Central memory CD8-positive, alpha-beta T cell (primary cell): Measurements from ENCODE around the gene ADCY9.

ENCODE experiments used
- ATAC-seq: fragments of 150-1000 bp; cut with Tn5 transposase; replicated peaks from 2 replicates; pipeline ENCODE4 v1.10.0; 2022; ENCODE audit warnings: mild to moderate bottlenecking, moderate FRiP score, moderate number of reproducible peaks; ENCODE audit not compliant: poor library complexity, severe bottlenecking; ENCODE audit errors: extremely low read depth
- DNase-seq, 2 donors: peaks; one replicate each; pipeline ENCODE4 v3.0.0; 2021; ENCODE audit warnings: low spot score in 2 of 2
- H3K27ac Mint-ChIP-seq: one replicate; pipeline ENCODE4 v1.8.0; 2022; ENCODE audit warnings: low read depth, mild to moderate bottlenecking, moderate library complexity, mixed read lengths
- H3K27me3 Mint-ChIP-seq: one replicate; pipeline ENCODE4 v1.8.0; 2022; ENCODE audit warnings: mixed read lengths
- H3K36me3 Mint-ChIP-seq: one replicate; pipeline ENCODE4 v1.8.0; 2022; ENCODE audit warnings: mild to moderate bottlenecking, moderate library complexity, mixed read lengths; ENCODE audit not compliant: insufficient read depth
- H3K4me1 Mint-ChIP-seq: one replicate; pipeline ENCODE4 v1.8.0; 2022; ENCODE audit warnings: mixed read lengths
- H3K4me3 Mint-ChIP-seq: one replicate; pipeline ENCODE4 v1.8.0; 2022; ENCODE audit warnings: mild to moderate bottlenecking, moderate library complexity, mixed read lengths
- H3K9me3 Mint-ChIP-seq: one replicate; pipeline ENCODE4 v1.8.0; 2022; ENCODE audit warnings: mixed read lengths

Gene ADCY9

GRCh38 chr16:4115209-4115948, 863 bp downstream of the ADCY9 start:
- DNase-seq (peak; percentile 23 to 25), ATAC-seq (peak; percentile 52)
- Mint-ChIP-seq H3K27me3 (no peaks in the 10 kb centered on the region), H3K4me1 (peaks cover 50% of the 10 kb centered on the region), H3K9me3 (no peaks in the 10 kb centered on the region), H3K36me3 (peaks cover 19% of the 10 kb centered on the region), H3K27ac (no peak overlapping the region), H3K4me3 (peak overlapping the region; percentile 77)

GRCh38 chr16:4114257-4115208, 1.7 kb downstream of the ADCY9 start:
- no peak for DNase-seq
- Mint-ChIP-seq H3K27ac (peak overlapping the region; percentile 10), H3K4me1 (peaks cover 56% of the 10 kb centered on the region), H3K27me3 (no peaks in the 10 kb centered on the region), H3K4me3 (peak overlapping the region; percentile 77), H3K9me3 (no peaks in the 10 kb centered on the region), H3K36me3 (peaks cover 19% of the 10 kb centered on the region)
- no peak for ATAC-seq

GRCh38 chr16:4113358-4114256, 2.6 kb downstream of the ADCY9 start:
- peak overlapping the region; percentile 77 for H3K4me3 Mint-ChIP-seq
- H3K27me3 Mint-ChIP-seq, result no peaks in the 10 kb centered on the region
- no peaks in the 10 kb centered on the region for H3K9me3 Mint-ChIP-seq
- no peak for ATAC-seq
- no peak for DNase-seq
- peaks cover 21% of the 10 kb centered on the region for H3K36me3 Mint-ChIP-seq
- peak overlapping the region; percentile 10 for H3K27ac Mint-ChIP-seq
- peaks cover 65% of the 10 kb centered on the region for H3K4me1 Mint-ChIP-seq

GRCh38 chr16:4111748-4112696, 4.2 kb downstream of the ADCY9 start:
- Mint-ChIP-seq H3K36me3 (peaks cover 21% of the 10 kb centered on the region), H3K9me3 (no peaks in the 10 kb centered on the region), H3K4me1 (peaks cover 63% of the 10 kb centered on the region), H3K27me3 (no peaks in the 10 kb centered on the region), H3K4me3 (peak overlapping the region; percentile 77), H3K27ac (peak overlapping the region; percentile 59)
- ATAC-seq (no peak), DNase-seq (no peak)

DNA sequence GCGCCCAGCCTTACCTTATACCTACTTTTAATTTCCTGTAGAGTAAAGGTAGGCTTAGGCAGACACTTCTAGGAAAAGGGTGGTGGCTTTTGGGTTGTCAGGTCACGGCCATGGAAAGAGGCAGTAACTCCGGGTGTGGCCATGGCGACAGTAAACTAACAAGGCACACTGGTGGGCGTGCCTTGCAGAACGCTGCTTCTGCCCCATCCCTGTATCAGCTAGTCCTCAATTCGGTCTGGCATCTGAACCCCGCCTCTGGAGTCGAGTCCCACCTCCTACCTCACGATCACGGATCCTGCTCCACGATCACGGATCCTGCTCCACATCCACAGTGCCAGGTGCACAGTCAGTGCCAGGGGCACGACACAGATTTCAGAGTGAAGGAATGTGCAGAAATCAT, 5.6 kb downstream of the ADCY9 start:
- Mint-ChIP-seq H3K27me3 (no peaks in the 10 kb centered on the region), H3K9me3 (no peaks in the 10 kb centered on the region), H3K36me3 (peaks cover 22% of the 10 kb centered on the region), H3K27ac (peak overlapping the region; percentile 59), H3K4me3 (no peak overlapping the region), H3K4me1 (peaks cover 68% of the 10 kb centered on the region)
- ATAC-seq, result no peak
- no peak for DNase-seq

DNA sequence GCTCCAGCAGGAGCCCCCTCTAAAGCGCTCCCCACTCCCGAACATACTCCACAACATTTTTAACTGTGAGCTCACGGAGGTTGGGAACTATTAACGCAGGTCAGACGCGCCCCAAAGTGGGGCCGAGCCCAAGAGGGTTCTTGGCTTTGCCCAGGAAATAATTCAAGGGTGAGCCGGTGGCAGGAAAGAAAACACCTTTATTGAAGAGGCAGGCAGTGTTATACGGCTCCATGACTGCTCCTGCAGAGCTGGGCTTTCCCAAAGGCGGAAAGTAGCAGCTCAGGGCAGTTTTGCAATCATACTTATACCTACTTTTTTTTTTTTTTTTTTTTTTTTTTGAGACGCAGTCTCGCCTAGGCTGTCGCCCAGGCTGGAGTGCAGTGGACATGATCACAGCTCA, 6.2 kb downstream of the ADCY9 start:
- Mint-ChIP-seq H3K9me3 (no peaks in the 10 kb centered on the region), H3K4me1 (peaks cover 68% of the 10 kb centered on the region), H3K27me3 (no peaks in the 10 kb centered on the region), H3K36me3 (peaks cover 19% of the 10 kb centered on the region), H3K4me3 (no peak overlapping the region), H3K27ac (no peak overlapping the region)
- DNase-seq, result no peak
- ATAC-seq, result no peak

DNA sequence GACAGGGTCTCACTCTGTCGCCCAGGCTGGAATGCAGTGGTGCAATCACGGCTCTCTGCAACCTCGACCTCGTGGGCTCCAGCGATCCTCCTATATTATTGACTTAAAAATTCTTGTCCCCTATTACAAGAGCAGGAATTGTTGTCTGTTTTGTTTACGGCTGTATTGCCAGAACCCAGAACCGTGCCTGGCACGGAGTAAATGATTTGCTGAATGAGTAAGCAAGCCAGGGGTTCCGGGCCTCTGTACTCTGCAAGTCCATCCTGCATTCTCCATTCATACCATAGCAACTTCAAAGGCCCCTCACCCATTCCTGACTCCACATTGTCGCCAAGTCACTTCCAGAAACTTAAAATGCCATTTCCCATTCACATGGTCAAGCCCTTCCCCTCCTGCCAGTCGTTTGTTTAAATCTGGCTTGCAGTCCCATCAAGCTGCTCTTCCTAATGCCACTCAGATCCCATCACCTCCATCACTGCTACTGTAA, 6.9 kb downstream of the ADCY9 start:
- no peak overlapping the region for H3K4me3 Mint-ChIP-seq
- H3K27ac Mint-ChIP-seq, result no peak overlapping the region
- no peak for ATAC-seq
- peaks cover 62% of the 10 kb centered on the region for H3K4me1 Mint-ChIP-seq
- no peak for DNase-seq
- peaks cover 15% of the 10 kb centered on the region for H3K36me3 Mint-ChIP-seq
- H3K27me3 Mint-ChIP-seq, result no peaks in the 10 kb centered on the region
- H3K9me3 Mint-ChIP-seq, result no peaks in the 10 kb centered on the region

DNA sequence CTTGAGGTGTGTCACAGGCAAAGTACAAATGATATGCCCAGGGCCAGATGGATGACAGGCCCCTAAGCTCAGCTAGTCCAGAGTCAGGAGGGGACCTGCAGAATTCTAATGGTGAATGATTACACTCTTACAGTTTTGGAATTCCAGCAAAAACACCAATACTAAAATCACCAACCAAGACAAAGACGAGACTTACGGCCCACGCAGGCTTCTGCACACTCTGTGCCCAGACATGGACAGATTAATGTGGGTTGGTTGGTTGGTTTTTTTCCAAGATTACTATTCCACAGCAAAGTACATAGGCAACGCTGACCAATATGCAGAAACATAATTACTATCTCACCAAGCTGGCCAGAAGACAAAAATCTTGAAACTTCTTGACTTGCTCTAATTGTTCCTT, 9.7 kb downstream of the ADCY9 start:
- ATAC-seq (no peak), DNase-seq (no peak)
- Mint-ChIP-seq H3K4me3 (no peak overlapping the region), H3K9me3 (no peaks in the 10 kb centered on the region), H3K36me3 (peaks cover 13% of the 10 kb centered on the region), H3K4me1 (peaks cover 41% of the 10 kb centered on the region), H3K27me3 (no peaks in the 10 kb centered on the region), H3K27ac (no peak overlapping the region)

GRCh38 chr16:4105848-4106247, 10.4 kb downstream of the ADCY9 start:
- H3K4me3 Mint-ChIP-seq, result no peak overlapping the region
- no peaks in the 10 kb centered on the region for H3K27me3 Mint-ChIP-seq
- H3K27ac Mint-ChIP-seq, result no peak overlapping the region
- peaks cover 8% of the 10 kb centered on the region for H3K36me3 Mint-ChIP-seq
- peaks cover 35% of the 10 kb centered on the region for H3K4me1 Mint-ChIP-seq
- no peaks in the 10 kb centered on the region for H3K9me3 Mint-ChIP-seq
- DNase-seq, result no peak
- ATAC-seq, result no peak

- Mint-ChIP-seq H3K36me3 (peaks cover 5% of the 10 kb centered on the region), H3K27me3 (no peaks in the 10 kb centered on the region), H3K9me3 (no peaks in the 10 kb centered on the region), H3K4me3 (no peak overlapping the region), H3K4me1 (peaks cover 19% of the 10 kb centered on the region), H3K27ac (no peak overlapping the region)
- no peak for ATAC-seq
- no peak for DNase-seq
These were observed 12.5 kb downstream of the ADCY9 start for GRCh38 chr16:4103745-4104144.

GRCh38 chr16:4101421-4102219, 14.6 kb downstream of the ADCY9 start:
- DNase-seq (no peak), ATAC-seq (no peak)
- H3K27ac Mint-ChIP-seq, result no peak overlapping the region
- no peak overlapping the region for H3K4me3 Mint-ChIP-seq
- no peaks in the 10 kb centered on the region for H3K9me3 Mint-ChIP-seq
- no peaks in the 10 kb centered on the region for H3K27me3 Mint-ChIP-seq
- H3K4me1 Mint-ChIP-seq, result peaks cover 13% of the 10 kb centered on the region
- H3K36me3 Mint-ChIP-seq, result peaks cover 4% of the 10 kb centered on the region
